D721Med (cell line): ENCODE data around the gene GPR68.

Source experiments
- DNase-seq: peaks from one replicate; pipeline ENCODE4 v3.0.0; 2011; ENCODE audit warnings: low spot score; ENCODE audit not compliant: insufficient read length
- FAIRE-seq: peaks from 2 replicates; lab custom pipeline; 2011; peaks lifted over from hg19 to GRCh38; lab: Jason Lieb, UNC
- TF ChIP-seq, protein P1 (sequence below): IDR thresholded peaks from 2 replicates; pipeline ENCODE4 v1.5.1; 2012; ENCODE audit warnings: mild to moderate bottlenecking, control low read depth; ENCODE audit not compliant: insufficient read depth; ENCODE audit errors: missing control alignments

GPR68 gene

GRCh38 chr14:91281346-91281745, 36.8 kb upstream of the GPR68 start:
- DNase-seq (no peak), FAIRE-seq (no peak)
- TF ChIP-seq, protein P1, sequence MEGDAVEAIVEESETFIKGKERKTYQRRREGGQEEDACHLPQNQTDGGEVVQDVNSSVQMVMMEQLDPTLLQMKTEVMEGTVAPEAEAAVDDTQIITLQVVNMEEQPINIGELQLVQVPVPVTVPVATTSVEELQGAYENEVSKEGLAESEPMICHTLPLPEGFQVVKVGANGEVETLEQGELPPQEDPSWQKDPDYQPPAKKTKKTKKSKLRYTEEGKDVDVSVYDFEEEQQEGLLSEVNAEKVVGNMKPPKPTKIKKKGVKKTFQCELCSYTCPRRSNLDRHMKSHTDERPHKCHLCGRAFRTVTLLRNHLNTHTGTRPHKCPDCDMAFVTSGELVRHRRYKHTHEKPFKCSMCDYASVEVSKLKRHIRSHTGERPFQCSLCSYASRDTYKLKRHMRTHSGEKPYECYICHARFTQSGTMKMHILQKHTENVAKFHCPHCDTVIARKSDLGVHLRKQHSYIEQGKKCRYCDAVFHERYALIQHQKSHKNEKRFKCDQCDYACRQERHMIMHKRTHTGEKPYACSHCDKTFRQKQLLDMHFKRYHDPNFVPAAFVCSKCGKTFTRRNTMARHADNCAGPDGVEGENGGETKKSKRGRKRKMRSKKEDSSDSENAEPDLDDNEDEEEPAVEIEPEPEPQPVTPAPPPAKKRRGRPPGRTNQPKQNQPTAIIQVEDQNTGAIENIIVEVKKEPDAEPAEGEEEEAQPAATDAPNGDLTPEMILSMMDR, result no peak

- FAIRE-seq (no peak), DNase-seq (no peak)
- TF ChIP-seq, protein P1, result no peak
These were observed 35.6 kb upstream of the GPR68 start for GRCh38 chr14:91280129-91280528.

GRCh38 chr14:91279354-91279753, 34.9 kb upstream of the GPR68 start:
- FAIRE-seq (no peak), DNase-seq (no peak)
- TF ChIP-seq, protein P1, result no peak

- FAIRE-seq, result no peak
- TF ChIP-seq, protein P1, result no peak
- no peak for DNase-seq
These were observed 33.8 kb upstream of the GPR68 start for GRCh38 chr14:91278383-91278715.

DNA sequence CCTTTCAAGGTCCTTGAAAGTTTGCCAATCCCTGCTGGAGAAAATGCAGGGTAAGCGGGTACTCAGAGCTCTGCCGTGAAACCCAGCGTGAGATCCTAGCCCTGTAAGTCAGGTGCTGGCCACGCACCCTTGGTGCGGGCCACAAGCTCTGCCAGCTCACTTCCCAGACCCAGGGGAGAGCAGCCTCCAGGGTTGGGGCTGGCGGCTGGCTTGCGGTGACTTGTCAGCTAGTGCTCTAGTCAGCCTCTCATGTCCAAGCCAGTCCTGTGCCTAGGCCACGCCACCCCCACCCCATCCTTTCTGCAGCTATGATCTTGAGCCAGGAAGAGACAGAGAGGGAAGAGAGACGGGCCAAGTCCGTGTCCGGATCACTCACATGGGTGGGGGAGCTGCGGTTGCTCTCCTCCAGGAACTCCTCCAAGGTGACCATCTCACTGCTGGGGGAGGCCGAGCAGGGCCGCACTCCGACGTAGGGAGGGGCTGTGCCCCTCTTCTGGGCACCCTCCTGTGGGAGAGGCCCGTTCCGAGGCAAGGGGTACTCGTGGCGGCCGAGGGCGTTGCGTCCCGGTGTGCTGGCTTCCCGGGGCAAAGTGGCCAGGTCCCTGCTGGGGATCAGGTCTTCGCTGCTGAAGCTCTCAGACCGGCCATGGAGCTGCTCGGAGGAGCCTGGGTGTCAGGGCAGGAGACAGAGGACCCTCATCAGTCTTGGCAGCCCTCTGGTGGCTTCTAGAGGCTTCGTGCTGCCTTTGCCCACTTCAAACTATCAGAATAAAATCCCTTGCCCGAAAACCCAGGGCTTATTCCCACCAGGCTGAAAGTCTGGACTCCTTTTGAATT, 33.3 kb upstream of the GPR68 start:
- TF ChIP-seq, protein P1, result no peak
- no peak for FAIRE-seq
- DNase-seq, result no peak

- DNase-seq (no peak), FAIRE-seq (no peak)
- TF ChIP-seq, protein P1, result no peak
These were observed 30.3 kb upstream of the GPR68 start for GRCh38 chr14:91274796-91275195.

DNA sequence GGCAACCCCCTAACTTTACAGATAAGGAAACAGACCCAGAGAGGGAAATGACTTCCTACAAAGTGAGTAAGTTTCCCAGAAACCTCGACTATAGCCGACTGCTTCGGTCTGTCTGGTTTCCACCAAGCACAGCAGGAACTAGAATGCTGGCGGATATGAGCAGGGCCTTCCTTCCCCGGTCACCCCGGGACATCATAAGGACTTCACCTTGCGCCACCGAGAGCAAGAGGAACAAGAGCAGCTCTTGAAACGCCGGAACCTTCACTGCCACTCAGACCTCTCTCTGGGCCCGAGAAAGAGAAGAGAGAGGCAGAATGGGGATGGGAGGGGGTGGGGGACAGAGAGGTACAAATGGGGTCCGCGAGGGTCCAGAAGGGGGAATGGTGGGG, 29.4 kb upstream of the GPR68 start:
- FAIRE-seq, result no peak
- DNase-seq, result no peak
- TF ChIP-seq, protein P1, result no peak
